Mucosa of rectum (tissue), 2 donors: Measurements from ENCODE around the gene TTI1.
A peak's percentile ranks its signal among the peaks of the same experiment; 100 is the strongest.

Experiments
- H3K27ac ChIP-seq, 2 donors: one replicate each; pipeline ENCODE4 v1.7.0; 2013; ENCODE audit warnings: inconsistent platforms in 2 of 2, low read depth in 2 of 2, low read length in 2 of 2
- H3K27me3 ChIP-seq, 2 donors: one replicate each; pipeline ENCODE4 v1.7.0; 2013; ENCODE audit warnings: low read length in 2 of 2; ENCODE audit not compliant: control insufficient read depth in 2 of 2, insufficient read depth in 2 of 2
- H3K36me3 ChIP-seq, 2 donors: one replicate each; pipeline ENCODE4 v1.7.0; 2013; ENCODE audit warnings: low read length in 2 of 2; ENCODE audit not compliant: control insufficient read depth in 2 of 2, insufficient read depth in 2 of 2
- H3K4me1 ChIP-seq, 2 donors: one replicate each; pipeline ENCODE4 v1.7.0; 2013; ENCODE audit warnings: low read length in 2 of 2, mild to moderate bottlenecking in 1 of 2; ENCODE audit not compliant: control insufficient read depth in 2 of 2, insufficient read depth in 2 of 2
- H3K4me3 ChIP-seq, 2 donors: one replicate each; pipeline ENCODE4 v1.7.0; 2013; ENCODE audit warnings: low read length in 2 of 2
- H3K9ac ChIP-seq, 2 donors: one replicate each; pipeline ENCODE4 v1.7.0; 2013; ENCODE audit warnings: low read length in 2 of 2, low read depth in 1 of 2, mild to moderate bottlenecking in 1 of 2
- H3K9me3 ChIP-seq, 2 donors: one replicate each; pipeline ENCODE4 v1.7.0; 2013; ENCODE audit warnings: low read length in 2 of 2; ENCODE audit not compliant: control insufficient read depth in 2 of 2
- donor health status: healthy.
- donor health status: Normal muscosa, but diverticular disease.

The TTI1 gene

GRCh38 chr20:38067717-38068365 lies 34.6 kb upstream of the TTI1 start:
- Histone ChIP-seq H3K36me3 (peaks cover 63 to 64% of the 10 kb centered on the region in 2 donors), H3K9me3 (no peaks in the 10 kb centered on the region), H3K4me1 (no peaks in the 10 kb centered on the region), H3K9ac (no peak overlapping the region), H3K27me3 (no peaks in the 10 kb centered on the region), H3K4me3 (no peak overlapping the region), H3K27ac (no peak overlapping the region)

- Histone ChIP-seq H3K27me3 (no peaks in the 10 kb centered on the region), H3K9me3 (no peaks in the 10 kb centered on the region), H3K27ac (no peak overlapping the region), H3K9ac (no peak overlapping the region), H3K4me3 (no peak overlapping the region), H3K36me3 (peaks cover 67 to 68% of the 10 kb centered on the region in 2 donors), H3K4me1 (no peaks in the 10 kb centered on the region)
Measured at GRCh38 chr20:38066969-38067716, 33.9 kb upstream of the TTI1 start.

DNA sequence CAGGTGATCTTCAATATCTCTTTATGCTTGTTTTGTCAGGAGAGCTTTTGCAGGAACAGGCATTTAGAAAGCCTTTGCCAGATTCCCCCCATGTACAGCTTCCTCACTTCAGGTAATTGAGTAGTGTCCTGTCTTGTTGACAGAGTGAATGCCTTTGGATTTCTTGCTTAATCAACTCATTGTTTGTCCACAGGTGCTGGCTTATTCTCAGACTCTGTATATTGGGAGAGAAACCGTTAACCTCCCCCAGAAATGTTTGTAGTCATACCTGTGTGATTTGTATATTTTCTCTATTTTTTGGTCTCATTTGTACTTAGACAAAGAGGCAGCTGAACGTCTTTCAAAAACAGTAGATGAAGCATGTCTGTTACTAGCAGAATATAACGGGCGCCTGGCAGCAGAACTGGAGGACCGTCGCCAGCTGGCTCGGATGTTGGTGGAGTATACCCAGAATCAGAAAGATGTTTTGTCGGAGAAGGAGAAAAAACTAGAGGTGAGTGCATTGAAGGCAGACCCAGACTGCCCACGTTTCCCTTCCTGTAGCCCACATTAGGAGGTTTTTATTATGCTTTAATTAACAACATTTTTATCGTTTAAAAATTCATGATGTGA lies 32.6 kb upstream of the TTI1 start:
- no peaks in the 10 kb centered on the region for H3K4me1 ChIP-seq
- no peak overlapping the region for H3K27ac ChIP-seq
- H3K4me3 ChIP-seq: no peak overlapping the region
- H3K27me3 ChIP-seq: no peaks in the 10 kb centered on the region
- H3K36me3 ChIP-seq: peaks cover 70 to 72% of the 10 kb centered on the region in 2 donors
- no peaks in the 10 kb centered on the region for H3K9me3 ChIP-seq
- H3K9ac ChIP-seq: no peak overlapping the region

DNA sequence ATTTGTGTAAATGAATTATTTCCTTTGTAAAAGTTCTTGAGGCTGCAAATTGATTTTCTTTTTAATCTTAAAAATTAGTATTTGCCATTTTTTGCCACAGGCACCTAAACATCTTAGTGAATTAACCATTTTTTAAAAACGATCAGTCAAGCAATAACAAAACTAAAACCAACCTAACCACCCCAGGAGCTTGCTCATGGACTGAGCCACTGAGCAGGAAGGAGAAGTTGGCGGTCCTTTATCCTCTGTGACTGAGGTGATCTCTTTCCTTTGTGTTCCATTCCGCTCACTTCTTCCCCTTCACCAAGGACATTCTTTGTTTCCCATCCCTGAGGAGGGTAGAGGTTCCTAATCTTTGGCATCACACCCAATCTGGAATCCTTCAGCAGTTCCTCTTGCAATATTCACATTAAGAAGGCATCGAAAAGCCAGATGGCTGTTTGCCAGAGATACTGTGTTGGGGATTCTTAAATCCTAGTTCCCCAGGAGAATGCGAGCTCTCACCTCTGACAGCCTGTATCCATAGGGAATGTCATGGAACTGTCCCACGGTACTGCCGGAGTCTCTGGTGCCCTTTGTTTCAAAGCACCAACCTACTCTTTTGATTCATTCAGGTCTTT lies 30.8 kb upstream of the TTI1 start:
- H3K27ac ChIP-seq: no peak overlapping the region
- peaks cover 71 to 76% of the 10 kb centered on the region in 2 donors for H3K36me3 ChIP-seq
- H3K4me3 ChIP-seq: no peak overlapping the region
- H3K9ac ChIP-seq: no peak overlapping the region
- no peaks in the 10 kb centered on the region for H3K27me3 ChIP-seq
- peaks cover 0 to 15% of the 10 kb centered on the region in 2 donors for H3K4me1 ChIP-seq
- no peaks in the 10 kb centered on the region for H3K9me3 ChIP-seq

DNA sequence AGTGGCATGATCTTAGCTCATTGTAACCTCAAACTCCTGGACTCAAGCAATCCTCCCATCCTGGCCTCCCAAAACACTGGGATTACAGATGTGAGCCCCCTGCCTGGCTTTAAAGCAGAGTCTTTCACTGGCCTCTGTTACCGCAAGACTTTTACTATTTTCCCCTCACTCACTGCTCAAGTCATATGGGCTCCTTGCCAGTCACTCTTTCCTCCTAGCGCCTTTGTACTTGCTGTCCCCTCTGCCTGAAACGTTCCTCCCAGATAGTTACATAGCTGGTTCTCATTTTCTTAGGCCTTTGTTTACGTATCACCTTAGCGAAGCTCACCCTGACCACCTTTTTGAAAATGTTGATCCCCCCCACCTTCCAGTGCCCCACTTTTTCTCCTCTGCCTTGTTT lies 29.6 kb upstream of the TTI1 start:
- Histone ChIP-seq H3K4me3 (no peak overlapping the region), H3K27ac (no peak overlapping the region), H3K9ac (no peak overlapping the region), H3K36me3 (peaks cover 66 to 67% of the 10 kb centered on the region in 2 donors), H3K27me3 (no peaks in the 10 kb centered on the region), H3K9me3 (no peaks in the 10 kb centered on the region), H3K4me1 (peaks cover 0 to 15% of the 10 kb centered on the region in 2 donors)

DNA sequence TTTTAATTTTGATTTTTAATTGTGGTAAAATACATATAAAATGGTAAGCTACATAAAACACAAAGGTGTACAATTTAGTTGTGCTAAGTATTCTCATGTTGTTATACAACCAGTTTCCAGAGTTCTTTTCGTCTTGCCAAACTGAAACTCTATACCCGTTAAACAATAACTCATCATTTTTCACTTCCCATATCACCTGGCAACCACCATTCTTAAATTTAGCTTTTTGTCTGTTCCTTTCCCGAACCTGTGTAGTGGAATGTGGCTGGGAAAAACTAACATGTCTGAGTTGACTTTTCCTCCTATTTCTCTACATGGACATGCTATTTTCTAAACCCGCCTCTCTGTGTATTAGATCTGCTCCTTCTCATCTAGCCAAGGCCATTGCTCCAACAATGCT lies 27.9 kb upstream of the TTI1 start:
- peaks cover 50 to 57% of the 10 kb centered on the region in 2 donors for H3K36me3 ChIP-seq
- H3K9me3 ChIP-seq: no peaks in the 10 kb centered on the region
- no peak overlapping the region for H3K9ac ChIP-seq
- no peak overlapping the region for H3K27ac ChIP-seq
- no peak overlapping the region for H3K4me3 ChIP-seq
- no peaks in the 10 kb centered on the region for H3K27me3 ChIP-seq
- peaks cover 0 to 15% of the 10 kb centered on the region in 2 donors for H3K4me1 ChIP-seq

GRCh38 chr20:38060536-38060935 lies 27.3 kb upstream of the TTI1 start:
- Histone ChIP-seq H3K36me3 (peaks cover 47 to 51% of the 10 kb centered on the region in 2 donors), H3K4me3 (no peak overlapping the region), H3K27ac (no peak overlapping the region)

DNA sequence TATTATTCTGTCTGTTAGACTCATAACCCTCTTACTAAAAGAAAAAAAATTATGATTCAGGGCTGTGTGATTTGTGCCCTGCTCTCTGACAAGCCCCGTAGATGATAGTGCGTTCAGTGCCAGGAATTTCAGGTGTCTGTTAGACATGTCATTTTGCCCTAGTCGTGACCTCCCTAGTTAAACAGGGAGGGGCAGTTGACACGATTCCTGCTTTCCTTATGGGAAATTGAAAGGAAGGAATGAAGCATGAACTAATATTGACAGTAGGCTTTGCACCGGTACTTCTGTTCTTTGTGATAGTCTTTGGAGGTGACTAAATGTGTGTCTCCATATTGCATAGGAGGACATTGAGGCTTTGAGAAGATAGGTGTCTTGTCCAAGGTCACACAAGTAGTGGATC lies 26.6 kb upstream of the TTI1 start:
- no peak overlapping the region for H3K4me3 ChIP-seq
- peaks cover 0 to 15% of the 10 kb centered on the region in 2 donors for H3K4me1 ChIP-seq
- peaks cover 46 to 50% of the 10 kb centered on the region in 2 donors for H3K36me3 ChIP-seq
- H3K27me3 ChIP-seq: no peaks in the 10 kb centered on the region
- peak overlapping the region in 1 of 2 donors; percentile 22 for H3K27ac ChIP-seq
- H3K9me3 ChIP-seq: no peaks in the 10 kb centered on the region
- H3K9ac ChIP-seq: no peak overlapping the region

More at GRCh38 chr20:38060536-38060935, 27.3 kb upstream of the TTI1 start:
- Histone ChIP-seq H3K4me1 (peaks cover 0 to 15% of the 10 kb centered on the region in 2 donors), H3K9ac (no peak overlapping the region), H3K27me3 (no peaks in the 10 kb centered on the region), H3K9me3 (no peaks in the 10 kb centered on the region)

- Histone ChIP-seq H3K27ac (no peak overlapping the region), H3K9me3 (no peaks in the 10 kb centered on the region), H3K9ac (no peak overlapping the region), H3K27me3 (no peaks in the 10 kb centered on the region), H3K4me1 (peaks cover 0 to 15% of the 10 kb centered on the region in 2 donors), H3K4me3 (no peak overlapping the region), H3K36me3 (peaks cover 42 to 45% of the 10 kb centered on the region in 2 donors)
Measured at GRCh38 chr20:38057351-38057972, 24.2 kb upstream of the TTI1 start.
